Ovary (tissue), 3 donors: ENCODE data around the gene SH3BGR.

Source experiments
- EP300 ChIP-seq: sonication (generic); formaldehyde crosslinking; IDR thresholded peaks from one replicate; pipeline ENCODE4 v1.6.1; 2017; ENCODE audit warnings: antibody characterized with exemption
- POLR2A ChIP-seq: fragments of 450-650 bp; IDR thresholded peaks from one replicate; pipeline ENCODE4 v1.6.1; 2017; ENCODE audit warnings: antibody characterized with exemption, mild to moderate bottlenecking, moderate library complexity
- TF ChIP-seq, protein P1 (sequence below), 3 donors: fragments of 450-650 bp in 2 of 3; fragments of 200-600 bp in 1 of 3; IDR thresholded peaks; one replicate each; pipeline versions ENCODE4 v1.5.1 to v1.8.0; 2016 to 2022; ENCODE audit warnings: antibody characterized with exemption in 3 of 3, mild to moderate bottlenecking in 1 of 3
- donor health status: DM: no; HTN: no; CAD: no.

DNA sequence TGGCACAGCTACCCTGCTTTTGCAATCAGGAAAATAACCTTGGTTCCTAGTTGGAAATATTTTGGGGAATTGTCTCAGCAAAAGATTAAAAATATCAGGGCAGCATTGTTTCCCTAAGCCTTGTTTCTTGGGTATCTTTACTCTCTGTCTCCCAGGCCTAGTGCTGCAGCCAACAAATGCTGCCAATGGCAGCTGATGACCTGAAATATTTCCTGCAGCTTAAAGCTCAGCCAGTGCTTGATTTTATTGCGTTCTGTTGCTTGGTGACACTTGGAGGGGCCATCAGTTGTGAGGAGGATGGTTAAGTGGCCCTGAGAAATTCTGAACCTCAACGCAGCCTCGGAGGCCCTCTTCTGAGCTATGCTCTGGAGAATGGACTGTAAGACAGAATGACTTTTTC is 101.6 kb downstream of the SH3BGR start:
- TF ChIP-seq, protein P1, sequence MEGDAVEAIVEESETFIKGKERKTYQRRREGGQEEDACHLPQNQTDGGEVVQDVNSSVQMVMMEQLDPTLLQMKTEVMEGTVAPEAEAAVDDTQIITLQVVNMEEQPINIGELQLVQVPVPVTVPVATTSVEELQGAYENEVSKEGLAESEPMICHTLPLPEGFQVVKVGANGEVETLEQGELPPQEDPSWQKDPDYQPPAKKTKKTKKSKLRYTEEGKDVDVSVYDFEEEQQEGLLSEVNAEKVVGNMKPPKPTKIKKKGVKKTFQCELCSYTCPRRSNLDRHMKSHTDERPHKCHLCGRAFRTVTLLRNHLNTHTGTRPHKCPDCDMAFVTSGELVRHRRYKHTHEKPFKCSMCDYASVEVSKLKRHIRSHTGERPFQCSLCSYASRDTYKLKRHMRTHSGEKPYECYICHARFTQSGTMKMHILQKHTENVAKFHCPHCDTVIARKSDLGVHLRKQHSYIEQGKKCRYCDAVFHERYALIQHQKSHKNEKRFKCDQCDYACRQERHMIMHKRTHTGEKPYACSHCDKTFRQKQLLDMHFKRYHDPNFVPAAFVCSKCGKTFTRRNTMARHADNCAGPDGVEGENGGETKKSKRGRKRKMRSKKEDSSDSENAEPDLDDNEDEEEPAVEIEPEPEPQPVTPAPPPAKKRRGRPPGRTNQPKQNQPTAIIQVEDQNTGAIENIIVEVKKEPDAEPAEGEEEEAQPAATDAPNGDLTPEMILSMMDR (IDR thresholded peaks at IDR 0.05) = no peak
- no peak for TF ChIP-seq POLR2A
- no peak for TF ChIP-seq EP300
